Amniotic epithelial cell (primary cell): ENCODE measurements around the gene ADAM8.

Source experiments
- DNase-seq: peaks from one replicate; pipeline ENCODE4 v3.0.0-alpha.2; 2010; ENCODE audit warnings: low read depth

Gene ADAM8

GRCh38 chr10:133212853-133213494 is 63.7 kb downstream of the ADAM8 start:
- DNase-seq = no peak
